HTERT RPE-1 (cell line): ENCODE results near the gene PIP5K1B.
"Not testable (repeated sequence)": the region's sequence is repeated elsewhere in the genome, so short reads cannot be mapped to it uniquely, and the experiment has no call there.

ENCODE experiments used
- in situ Hi-C: fragments of 300-500 bp; cut with MboI; formaldehyde crosslinking; loops from 4 replicates; pipeline ENCODE4 v1.14.3; 2020; ENCODE audit warnings: low sequenced_read_pairs

PIP5K1B gene, protein sequence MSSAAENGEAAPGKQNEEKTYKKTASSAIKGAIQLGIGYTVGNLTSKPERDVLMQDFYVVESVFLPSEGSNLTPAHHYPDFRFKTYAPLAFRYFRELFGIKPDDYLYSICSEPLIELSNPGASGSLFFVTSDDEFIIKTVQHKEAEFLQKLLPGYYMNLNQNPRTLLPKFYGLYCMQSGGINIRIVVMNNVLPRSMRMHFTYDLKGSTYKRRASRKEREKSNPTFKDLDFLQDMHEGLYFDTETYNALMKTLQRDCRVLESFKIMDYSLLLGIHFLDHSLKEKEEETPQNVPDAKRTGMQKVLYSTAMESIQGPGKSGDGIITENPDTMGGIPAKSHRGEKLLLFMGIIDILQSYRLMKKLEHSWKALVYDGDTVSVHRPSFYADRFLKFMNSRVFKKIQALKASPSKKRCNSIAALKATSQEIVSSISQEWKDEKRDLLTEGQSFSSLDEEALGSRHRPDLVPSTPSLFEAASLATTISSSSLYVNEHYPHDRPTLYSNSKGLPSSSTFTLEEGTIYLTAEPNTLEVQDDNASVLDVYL

DNA sequence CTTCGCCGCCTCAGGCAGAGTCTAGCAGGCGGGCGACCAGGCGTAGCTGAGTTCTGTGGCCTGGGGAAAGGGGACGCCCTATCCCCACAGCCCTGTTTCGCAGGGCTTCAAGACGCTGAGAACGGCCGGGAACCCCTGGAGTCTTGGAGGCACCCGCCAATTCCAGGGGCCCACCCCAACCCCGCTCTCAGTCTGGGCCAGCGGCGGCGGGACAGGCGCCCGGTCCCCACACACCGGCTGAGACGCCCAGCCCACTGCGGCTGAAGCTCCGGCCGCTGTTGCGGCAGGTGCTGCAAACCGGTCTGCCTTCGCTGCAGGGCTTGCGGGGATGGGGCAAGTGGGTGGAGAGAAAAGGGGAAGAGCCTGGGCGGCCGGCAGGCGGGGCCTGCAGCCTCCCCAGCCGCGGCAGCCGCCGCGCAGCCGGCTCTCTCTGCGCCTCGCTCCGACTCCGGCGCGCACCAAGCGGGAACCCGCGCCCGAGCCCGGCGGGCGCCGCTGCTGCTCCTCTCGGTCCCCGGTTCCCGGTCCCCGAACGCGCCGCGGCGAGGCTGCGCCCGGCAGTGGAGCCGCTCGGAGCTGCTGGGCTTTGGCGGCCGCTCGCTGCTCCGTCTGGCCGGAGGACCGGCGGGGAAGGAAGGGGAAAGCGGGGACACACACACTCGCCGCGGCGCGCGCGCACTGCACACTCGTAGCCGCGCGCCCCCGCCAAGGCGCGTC lies at the start of gene PIP5K1B:
TSS of gene PIP5K1B (plus strand) at position 427 of the 717 bp plus-strand sequence. CDS start 117,375 bp downstream, outside the sequence.
- in situ Hi-C loops, result no loop called here

DNA sequence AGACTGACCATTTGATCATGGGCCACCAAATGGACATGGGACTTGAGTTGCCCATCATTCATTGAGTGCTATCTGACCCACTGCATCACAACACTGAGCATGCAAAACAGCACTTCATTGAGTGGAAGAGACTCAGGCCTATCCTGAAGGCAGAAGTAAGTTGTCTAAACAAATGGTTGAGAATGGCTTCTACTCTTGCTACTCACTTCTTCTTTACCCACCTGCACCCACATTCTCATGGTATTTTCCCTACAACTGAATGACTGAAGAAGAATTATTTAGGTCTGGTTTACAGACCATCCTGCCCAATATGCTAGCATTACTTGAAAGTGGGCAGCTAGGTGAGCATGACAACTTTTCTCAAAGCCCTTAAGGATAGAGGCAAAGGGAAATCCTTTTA lies 41.0 kb upstream of the PIP5K1B start:
- in situ Hi-C loops, result no loop called here

DNA sequence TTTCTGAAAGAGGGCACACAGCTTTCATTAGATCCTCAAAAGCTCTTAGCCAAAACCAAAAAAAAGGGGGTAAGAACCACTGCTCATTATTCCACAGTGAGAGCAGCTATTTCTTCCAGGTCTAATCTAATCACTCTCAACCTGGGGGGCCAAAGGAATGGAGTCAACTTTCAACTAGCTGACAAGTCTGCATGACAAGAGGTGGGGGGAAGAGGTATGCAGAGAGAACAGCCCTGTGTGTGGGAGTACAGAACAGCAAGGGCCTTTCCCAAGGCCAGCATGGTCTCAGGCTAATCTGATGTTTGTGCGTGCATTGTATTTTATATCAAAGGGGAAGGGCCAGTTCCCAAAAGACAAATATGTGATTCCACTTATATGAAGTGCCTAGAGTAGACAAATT lies 36.9 kb upstream of the PIP5K1B start:
- in situ Hi-C loops, result no loop called here

DNA sequence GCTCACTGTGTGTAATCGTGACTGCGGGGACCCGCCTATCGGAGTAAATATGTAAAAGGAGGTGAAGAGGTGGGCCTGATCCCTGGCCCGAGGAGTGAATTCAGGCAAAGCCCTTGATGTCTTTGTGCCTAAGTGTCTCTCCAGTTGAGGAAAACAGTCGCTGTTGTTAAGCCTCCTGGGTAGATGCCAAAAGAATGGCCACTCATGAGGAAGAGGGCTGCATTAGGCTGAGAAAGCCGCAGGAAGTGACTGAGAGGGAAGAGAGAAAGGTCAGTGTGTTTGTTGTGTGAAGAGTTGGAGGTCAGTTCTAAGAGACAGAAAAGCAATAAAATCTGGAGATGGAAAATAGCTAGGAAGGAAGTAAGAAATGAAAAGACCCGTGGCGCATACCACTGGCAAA lies 35.8 kb upstream of the PIP5K1B start:
- in situ Hi-C loops, result no loop called here

DNA sequence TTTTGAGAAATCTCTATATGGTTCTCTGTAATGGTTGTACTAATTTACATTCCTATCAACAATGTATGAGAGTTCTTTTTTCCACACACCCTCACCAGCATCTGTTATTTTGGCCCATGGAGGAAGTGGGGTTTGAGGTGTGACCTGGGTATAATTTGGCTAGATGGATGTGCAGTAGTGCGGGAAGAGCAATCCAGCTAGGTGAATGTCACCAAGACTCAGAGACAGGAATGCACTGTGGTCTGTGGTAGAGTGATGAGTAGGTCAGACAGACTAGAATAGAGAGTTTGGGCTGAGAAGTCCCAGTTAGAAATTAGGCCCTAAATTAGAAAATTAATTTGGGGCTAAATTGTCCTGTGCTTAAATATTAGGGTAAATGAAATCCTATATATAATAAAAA lies 32.8 kb upstream of the PIP5K1B start:
- in situ Hi-C loops, result no loop called here

DNA sequence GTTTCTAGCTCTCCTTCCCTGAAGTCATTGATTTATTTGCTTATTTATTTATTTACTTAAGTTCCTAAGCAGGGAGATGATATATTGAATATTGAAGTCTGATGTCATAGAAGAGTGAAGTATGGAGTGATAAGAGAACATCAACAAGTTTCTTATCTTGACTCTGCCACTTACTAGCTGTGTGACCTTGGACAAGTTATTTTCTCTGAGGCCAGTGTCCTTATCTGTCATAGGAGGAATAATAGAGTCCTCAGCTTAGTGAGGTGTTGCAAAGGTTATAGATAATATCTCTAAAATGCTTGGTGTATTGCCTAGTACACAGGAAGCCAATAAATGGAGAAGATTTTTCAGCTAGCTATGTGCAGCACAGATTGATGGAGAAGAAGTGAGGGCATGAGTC lies 32.4 kb upstream of the PIP5K1B start:
- in situ Hi-C loops, result no loop called here

DNA sequence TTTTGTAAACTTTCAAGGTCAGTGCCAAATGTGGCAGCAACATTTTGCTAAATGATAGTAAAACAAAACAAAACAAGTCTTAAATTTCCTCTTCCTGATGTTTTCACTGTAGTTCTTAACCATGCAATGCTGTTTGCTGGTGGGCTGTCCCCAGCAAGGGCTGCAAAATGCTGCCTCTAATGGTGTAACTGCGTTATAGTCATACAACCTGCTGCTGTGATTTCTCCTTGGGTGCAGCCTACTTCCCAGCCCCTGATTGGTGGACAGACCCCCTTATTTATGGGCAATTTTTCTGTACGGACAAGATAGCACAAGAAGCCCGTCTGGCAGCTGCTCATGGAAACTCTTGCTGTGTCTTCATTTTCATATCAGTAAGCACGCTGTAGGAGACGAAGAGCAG lies 26.6 kb upstream of the PIP5K1B start:
- in situ Hi-C loops, result no loop called here

DNA sequence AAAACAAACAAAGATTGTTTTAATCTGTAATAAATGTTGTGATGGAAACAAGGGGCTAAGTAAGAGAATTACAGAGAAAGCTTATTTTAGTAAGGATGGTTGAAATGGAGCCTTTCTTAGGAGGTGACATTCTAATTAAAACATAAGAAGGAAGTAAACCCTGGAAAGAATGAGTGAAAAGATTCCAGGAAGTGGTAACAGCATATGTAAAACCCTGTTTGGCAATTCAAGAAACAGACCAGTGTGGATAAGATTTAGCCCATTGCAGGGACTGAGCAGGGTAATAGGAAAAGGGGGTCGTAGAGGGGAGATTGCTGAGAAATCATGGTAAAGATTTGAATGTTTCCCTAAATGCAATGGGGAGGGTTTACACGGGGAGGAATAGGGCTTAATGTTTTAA lies 21.6 kb upstream of the PIP5K1B start:
- in situ Hi-C loops, result no loop called here

DNA sequence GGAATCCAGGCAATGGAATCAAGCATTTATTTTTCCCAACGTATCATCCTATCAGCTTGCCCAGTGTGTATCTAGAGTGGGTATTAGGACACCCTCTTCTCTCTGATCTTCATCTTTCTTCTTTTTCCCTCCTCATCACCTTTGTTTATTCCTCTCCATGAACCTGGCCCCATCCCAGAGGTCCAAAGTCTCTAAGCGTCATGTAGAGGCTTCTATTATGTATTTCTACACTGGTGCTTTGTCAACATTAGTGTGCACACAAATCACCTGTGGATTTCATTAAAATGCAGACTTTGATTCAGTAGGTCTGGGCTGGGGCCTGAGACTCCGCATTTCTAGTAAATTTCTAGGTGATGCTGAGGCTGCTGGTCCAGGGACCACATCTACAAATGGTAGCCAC lies 19.8 kb upstream of the PIP5K1B start:
- in situ Hi-C loops, result no loop called here

DNA sequence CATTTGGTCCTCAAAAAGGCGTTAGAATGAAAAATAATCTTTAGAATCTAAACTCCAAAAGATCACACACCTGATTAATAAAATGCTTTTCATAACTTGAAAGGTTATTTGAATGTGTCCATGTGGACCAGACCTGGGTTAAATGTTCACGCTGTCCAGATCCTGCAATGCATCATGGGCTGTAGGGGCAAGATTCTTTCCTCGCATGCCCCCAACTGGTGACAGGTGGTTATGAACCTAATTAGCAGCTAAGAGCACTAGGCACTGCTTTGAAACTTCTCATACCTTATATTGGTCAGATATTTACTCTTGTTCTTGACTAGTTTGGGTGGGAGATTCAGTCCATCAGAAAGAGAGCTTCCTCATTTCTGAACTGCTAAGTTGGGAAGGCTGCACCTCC lies 19.3 kb upstream of the PIP5K1B start:
- in situ Hi-C loops, result no loop called here

DNA sequence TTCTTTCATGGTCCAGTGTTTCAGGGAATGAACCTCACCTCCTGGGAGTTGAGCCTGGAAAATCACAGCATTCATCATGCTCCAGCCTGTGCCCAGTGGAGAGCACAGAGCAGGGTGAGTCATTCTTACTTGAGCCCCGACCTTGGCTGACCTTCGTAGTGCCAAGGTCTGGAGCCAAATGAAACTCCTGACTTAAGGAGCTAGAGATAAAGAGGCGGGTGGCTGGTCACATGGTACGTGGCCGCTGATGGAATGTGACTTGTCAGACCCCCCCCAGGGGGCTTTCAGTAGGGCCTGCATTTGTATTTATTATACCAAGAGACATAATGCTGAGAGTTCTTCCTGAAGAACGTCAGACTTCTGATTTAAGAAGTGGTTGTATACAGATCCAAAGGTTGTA lies 15.0 kb upstream of the PIP5K1B start:
- in situ Hi-C loops, result no loop called here

DNA sequence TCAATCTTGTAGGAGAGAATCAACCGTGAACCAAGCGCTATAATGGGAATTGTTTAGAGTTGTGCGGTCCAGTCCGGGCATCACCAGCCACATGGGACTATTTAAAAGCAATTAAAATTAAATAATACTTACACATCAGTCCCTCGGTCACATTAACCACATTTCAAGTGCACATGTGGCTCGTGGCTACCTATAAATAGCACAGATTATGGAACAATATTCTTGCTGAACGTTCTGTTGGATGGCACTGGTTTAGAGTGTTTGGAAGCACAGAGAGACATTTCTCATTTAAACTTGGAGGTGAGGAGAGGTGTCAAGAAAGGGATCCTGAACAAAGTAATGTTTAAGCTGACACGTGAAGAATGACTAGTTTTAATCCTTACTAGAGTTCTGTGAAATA lies 12.5 kb upstream of the PIP5K1B start:
- in situ Hi-C loops, result no loop called here

DNA sequence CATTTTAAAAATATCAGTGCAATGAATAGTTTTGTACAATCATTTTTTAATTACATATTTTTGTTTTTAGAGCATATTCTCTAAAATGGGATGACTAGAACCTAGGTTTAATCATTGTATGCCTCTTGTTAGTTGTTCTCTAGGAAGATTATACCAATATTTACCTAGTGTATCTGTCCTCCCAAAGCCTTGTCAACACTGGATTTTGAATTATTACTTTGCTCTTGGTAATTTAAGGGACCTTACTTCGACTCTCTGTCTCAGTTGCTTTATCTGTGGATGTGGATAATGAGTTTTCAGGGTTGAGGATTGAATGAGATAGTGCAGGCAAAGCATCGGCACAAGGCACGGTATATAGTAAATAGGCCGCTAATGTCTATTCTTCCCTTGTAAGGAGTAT lies 10.9 kb upstream of the PIP5K1B start:
- in situ Hi-C loops, result no loop called here

DNA sequence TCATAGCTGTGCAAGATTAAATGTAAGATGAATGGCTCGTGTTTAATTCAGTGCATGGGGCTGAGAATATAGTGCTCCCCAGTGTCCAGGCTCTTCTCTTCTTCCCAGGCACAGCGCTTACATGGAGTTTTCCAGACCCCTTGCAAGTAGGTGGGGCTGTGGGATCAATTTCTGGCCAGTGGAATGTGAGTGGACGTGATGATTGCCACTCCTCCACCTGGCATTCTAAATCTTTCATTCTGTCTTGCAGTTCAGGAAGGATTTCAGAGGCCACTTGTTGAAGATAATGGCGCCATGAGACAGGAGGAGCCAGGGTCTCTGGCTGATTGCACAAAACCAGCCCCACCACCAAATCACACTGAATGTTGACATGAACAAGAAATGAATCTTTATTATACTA lies 7.2 kb upstream of the PIP5K1B start:
- in situ Hi-C loops, result no loop called here

DNA sequence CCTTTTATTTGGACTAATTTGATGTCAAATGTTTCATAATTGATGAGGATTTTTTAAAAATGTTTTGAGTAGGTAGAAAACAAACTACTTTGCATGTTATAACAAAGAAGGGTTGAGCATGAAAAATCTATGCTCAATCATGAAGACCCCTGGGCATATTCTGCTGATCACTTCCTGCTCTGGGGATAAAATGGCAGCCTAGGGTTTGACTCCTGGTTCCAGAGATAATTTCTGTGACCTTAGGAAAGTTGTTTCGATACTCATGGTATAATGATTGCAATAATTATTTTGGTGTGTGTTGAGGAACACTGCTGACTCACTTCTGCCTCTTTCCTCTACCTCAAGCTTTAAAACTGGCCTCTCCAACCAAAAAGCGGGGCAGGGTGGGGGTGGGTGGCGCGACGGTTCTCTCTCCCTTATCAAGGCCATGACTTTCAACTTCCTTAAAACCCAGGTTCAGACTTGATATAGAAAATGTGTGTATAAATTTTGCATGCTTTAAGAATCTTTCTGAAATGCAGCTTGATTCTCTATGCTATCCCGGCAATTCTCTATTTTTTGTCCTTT lies 6.0 kb upstream of the PIP5K1B start:
- in situ Hi-C loops, result no loop called here

DNA sequence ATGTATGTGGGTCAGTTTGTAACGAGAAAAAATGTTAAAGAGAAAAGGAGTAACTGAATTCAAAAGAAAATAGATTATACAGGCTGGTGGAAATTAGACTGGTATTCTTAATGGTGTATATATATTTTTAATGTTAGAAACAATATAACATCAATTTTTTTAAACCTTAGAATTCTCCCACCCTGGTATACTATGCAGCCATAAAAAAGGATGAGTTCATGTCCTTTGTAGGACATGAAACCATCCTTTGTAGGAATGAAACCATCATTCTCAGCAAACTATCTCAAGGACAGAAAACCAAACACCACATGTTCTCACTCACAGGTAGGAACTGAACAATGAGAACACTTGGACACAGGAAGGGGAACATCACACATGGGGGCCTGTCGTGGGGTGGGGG lies 5.4 kb upstream of the PIP5K1B start:
- in situ Hi-C loops, result not testable (repeated sequence)

DNA sequence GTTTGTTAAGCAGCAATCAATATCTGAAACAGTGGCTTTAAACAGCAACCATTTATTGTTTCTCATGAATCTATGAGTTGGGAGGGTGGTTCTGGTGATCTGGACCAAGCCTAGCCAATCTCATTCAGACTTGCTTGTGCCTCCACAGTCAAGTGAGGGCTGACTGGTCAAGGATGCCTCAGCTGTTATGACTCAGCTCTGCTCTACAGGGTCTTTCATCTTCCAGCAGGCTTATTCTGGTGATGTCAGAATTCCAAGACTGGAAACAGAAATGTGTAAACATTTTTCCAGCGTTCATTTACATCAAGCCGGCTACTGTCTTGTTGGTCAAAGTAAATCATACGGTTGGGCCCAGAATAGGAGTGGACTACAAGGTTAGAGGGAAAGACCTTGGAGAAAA lies 2.5 kb upstream of the PIP5K1B start:
- in situ Hi-C loops, result no loop called here

DNA sequence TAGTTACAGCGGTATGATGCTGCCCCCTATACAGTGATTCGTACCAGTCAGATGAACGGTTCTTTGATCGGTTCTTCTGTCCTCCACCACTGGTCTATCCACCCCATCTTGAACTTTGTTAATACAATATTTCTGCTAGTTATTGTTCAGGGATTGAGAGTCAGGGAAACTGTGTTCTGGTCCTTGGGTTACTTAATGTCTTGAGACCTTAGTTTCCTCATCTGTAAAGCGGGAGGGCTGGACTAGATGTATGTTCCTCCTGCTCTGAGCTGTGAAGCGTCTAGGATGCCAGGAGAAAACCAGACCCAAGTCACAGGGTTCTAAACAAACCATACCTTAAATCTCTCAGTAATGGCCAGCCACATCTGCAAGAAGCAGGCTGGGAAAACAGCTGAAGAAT lies 1.4 kb upstream of the PIP5K1B start:
- in situ Hi-C loops, result no loop called here

DNA sequence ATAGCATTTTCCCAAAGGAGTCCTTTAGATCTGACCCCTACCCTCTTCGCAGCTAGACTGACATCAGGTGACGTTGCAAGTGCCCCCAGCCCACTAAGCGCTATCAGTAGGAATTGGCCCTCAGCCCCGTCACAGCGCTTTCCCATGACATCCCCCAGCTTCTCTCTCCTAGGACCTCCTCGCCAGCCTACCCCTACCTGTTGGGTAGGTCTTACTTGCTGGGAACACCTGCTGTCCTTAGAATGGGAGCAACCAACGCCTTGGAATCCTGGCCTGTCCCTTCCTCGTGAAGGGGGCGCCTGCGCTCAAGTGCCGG lies 584 bp upstream of the PIP5K1B start:
- in situ Hi-C loops, result no loop called here

DNA sequence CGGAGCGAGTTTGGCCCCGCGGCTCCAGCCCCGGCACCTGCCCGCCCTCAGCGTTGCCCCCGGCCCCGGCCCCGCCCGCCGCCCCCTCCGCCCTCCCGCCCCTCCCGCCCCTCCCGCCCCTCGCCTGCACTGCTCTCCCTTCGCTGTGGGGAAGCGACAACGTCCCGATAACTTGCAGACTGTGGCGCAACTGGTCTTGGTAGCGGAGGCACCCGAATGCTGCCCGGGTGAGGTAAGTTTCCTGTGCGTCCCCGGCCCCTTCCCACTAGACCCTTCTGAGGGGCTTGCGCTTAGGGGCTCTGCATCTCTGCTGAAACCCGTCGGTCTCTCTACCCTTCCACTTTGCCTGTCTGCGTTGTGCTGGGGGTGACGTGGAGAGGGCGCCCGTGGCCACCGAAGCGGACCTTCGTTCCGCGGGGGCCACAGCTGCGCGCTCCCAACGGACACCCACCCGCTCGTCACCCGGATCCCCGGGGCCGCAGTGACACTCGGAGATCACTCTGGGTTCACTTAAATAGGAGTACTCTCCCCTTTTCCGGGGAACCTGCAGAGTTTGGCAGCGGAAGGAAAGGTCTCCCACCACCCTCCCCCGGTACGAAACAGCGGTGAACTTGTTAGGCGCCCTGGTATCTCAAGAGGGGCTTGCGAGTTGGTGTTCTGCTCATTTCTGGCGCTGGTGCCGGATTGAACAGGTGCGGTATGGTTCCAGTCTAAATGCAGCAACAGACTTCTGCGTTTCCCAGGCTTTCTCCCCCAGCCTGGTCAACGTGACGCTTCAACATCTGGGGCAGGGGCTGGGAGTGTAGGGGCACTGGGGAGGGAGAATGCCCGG lies 707 bp downstream of the PIP5K1B start:
- in situ Hi-C loops, result no loop called here
